Heart right ventricle (tissue), 16 donors: Measurements from ENCODE around the gene F13B. TPM values are rescaled to one million over a fixed set of nuclear protein-coding genes. Genes with fewer than 3 reads are reported as not detected.
"Not testable (repeated sequence)": the region's sequence is repeated elsewhere in the genome, so short reads cannot be mapped to it uniquely, and the experiment has no call there.

Experiments
- ATAC-seq, 8 donors: fragments of 200-7000 bp; cut with Tn5 transposase; one replicate each; pipeline ENCODE4 v1.9.1; 2020; ENCODE audit warnings: mild to moderate bottlenecking in 8 of 8, moderate library complexity in 8 of 8, moderate number of reproducible peaks in 1 of 8
- DNase-seq, 2 donors: peaks; one replicate each; pipeline ENCODE4 v3.0.0-alpha.2; 2020
- H3K27ac ChIP-seq, 10 donors: fragments of 200-600 bp; sonication (generic) in 2 of 10; one replicate each; pipeline versions ENCODE4 v1.5.0 to v1.8.0; 2020 to 2022; ENCODE audit warnings: mild to moderate bottlenecking in 3 of 10
- H3K27me3 ChIP-seq, 7 donors: fragments of 200-600 bp; one replicate each; pipeline ENCODE4 v1.8.0; 2021 to 2022; ENCODE audit warnings: mild to moderate bottlenecking in 2 of 7
- H3K36me3 ChIP-seq, 9 donors: fragments of 200-600 bp; sonication (generic) in 1 of 9; one replicate each; pipeline versions ENCODE4 v1.5.0 to v1.8.0; 2020 to 2022; ENCODE audit warnings: mild to moderate bottlenecking in 2 of 9
- H3K4me1 ChIP-seq, 9 donors: fragments of 200-600 bp; sonication (generic) in 1 of 9; one replicate each; pipeline versions ENCODE4 v1.5.0 to v1.8.0; 2020 to 2022; ENCODE audit warnings: mild to moderate bottlenecking in 4 of 9
- H3K4me3 ChIP-seq, 10 donors: fragments of 200-600 bp; sonication (generic) in 2 of 10; one replicate each; pipeline versions ENCODE4 v1.5.0 to v1.8.0; 2020 to 2022; ENCODE audit warnings: mild to moderate bottlenecking in 7 of 10, moderate library complexity in 2 of 10
- H3K9me3 ChIP-seq, 11 donors: fragments of 200-600 bp in 10 of 11; sonication (generic) in 2 of 11; one replicate each; pipeline versions ENCODE4 v1.5.0 to v1.8.0; 2013 to 2022; ENCODE audit warnings: mild to moderate bottlenecking in 2 of 11, control low read depth in 1 of 11, moderate library complexity in 1 of 11
- WGBS, 2 donors: extraction: QIAGEN DNeasy Blood & Tissue Kit; methylation state at CpG; one replicate each; pipeline ENCODE4 v1.1.7; 2013; ENCODE audit warnings: inconsistent platforms in 1 of 2; 5-methylcytosine and 5-hydroxymethylcytosine counted together
- intact Hi-C, 10 donors: fragments of 100-400 bp; cut with DNase I; formaldehyde crosslinking; loops; one replicate each; pipeline versions ENCODE4 v1.11.1 to v1.14.2; 2022
- polyA plus RNA-seq, 2 donors: library from polyadenylated mRNA; stranded (reverse); fragments of 200-250 nt; gene quantifications; one replicate each; pipeline ENCODE4 v1.2.3, GENCODE V29; 2013
- total RNA-seq, 10 donors: library from RNA; stranded (reverse); fragmentation: NEBNext Ultra II Directional in 3 of 10; extraction: Animal tissue kit (Norgen Biotek cat#: 25700) in 3 of 10; gene quantifications; one replicate each; pipeline versions ENCODE4 v1.2.1 to v1.2.4, GENCODE V29; 2021 to 2023
- TF ChIP-seq, protein P1 (sequence below), 9 donors: fragments of 200-600 bp; sonication (generic) in 2 of 9; IDR thresholded peaks; one replicate each; pipeline versions ENCODE4 v1.5.0 to v1.8.0; 2021 to 2022; ENCODE audit warnings: antibody characterized with exemption in 9 of 9, mild to moderate bottlenecking in 5 of 9, moderate library complexity in 1 of 9
- donor health status: Arrhythmogenic right ventricular cardiomyopathy.
- donor health status: ischemic (EF 13 %, LVEDD 7.1; RV severe dilation, severe dysfunction).
- donor health status: healthy with polysubstance abuse.
- donor health status: DM: no; HTN: yes; CAD: no.
- donor health status: DM: no; HTN: no; CAD: no.
- donor health status: ischemic (EF 25% LVEDD 6.9; RV normal size, moderate dysfunction).
- donor health status: ischemic (EF 25% LVEDD 5.7; RV mildly dilated, moderate dysfunction).
- donor health status: healthy.
- donor health status: DM: yes; HTN: yes; CAD: no.
- donor health status: Ischemic cardiomyopathy.
- donor health status: ischemic (EF 35%, LVEDD 5.7; RV mildly dilated, moderate dysfunction).
- donor health status: nonischemic (EF 11% LVEDD 7.7; RV severe dilation, severe dysfunction).
- donor health status: DM: yes; HTN: yes; CAD: no.
- donor health status: PGD.
- donor health status: ischemic (EF 29% LVEDD 5.4; RV normal size, mild dysfunction).
- donor health status: nonischemic (EF 23%, LVEDD 6.1; RV moderate dilation, normal function).

The F13B gene
- total and polyA plus RNA-seq, 12 donors, result not detected

DNA sequence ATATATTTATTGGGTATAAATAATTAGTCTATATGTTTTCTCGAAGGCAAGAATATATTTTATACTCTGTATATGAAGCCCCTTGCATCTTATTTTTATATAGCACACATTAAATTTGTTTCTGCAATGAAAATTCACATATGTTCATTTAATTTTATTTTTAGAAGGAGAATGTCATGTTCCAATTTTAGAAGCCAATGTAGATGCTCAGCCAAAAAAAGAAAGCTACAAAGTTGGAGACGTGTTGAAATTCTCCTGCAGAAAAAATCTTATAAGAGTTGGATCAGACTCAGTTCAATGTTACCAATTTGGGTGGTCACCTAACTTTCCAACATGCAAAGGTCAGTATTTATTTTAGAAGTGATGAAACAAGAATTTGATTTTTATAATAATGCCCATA is 73.1 kb downstream of the F13B start:
- Histone ChIP-seq H3K4me1 (no peaks in the 10 kb centered on the region), H3K27ac (no peak overlapping the region), H3K9me3 (peaks cover 0 to 2% (median 0%) of the 10 kb centered on the region in 11 donors), H3K36me3 (no peaks in the 10 kb centered on the region), H3K4me3 (no peak overlapping the region), H3K27me3 (no peaks in the 10 kb centered on the region)
- intact Hi-C loops, result no loop called here
- DNase-seq (no peak), ATAC-seq (no peak)
- 44 to 48% methylated on average over 2 of the region's 2 CpGs for WGBS, 2 donors
- TF ChIP-seq, protein P1, sequence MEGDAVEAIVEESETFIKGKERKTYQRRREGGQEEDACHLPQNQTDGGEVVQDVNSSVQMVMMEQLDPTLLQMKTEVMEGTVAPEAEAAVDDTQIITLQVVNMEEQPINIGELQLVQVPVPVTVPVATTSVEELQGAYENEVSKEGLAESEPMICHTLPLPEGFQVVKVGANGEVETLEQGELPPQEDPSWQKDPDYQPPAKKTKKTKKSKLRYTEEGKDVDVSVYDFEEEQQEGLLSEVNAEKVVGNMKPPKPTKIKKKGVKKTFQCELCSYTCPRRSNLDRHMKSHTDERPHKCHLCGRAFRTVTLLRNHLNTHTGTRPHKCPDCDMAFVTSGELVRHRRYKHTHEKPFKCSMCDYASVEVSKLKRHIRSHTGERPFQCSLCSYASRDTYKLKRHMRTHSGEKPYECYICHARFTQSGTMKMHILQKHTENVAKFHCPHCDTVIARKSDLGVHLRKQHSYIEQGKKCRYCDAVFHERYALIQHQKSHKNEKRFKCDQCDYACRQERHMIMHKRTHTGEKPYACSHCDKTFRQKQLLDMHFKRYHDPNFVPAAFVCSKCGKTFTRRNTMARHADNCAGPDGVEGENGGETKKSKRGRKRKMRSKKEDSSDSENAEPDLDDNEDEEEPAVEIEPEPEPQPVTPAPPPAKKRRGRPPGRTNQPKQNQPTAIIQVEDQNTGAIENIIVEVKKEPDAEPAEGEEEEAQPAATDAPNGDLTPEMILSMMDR (IDR thresholded peaks at IDR 0.05), result no peak

DNA sequence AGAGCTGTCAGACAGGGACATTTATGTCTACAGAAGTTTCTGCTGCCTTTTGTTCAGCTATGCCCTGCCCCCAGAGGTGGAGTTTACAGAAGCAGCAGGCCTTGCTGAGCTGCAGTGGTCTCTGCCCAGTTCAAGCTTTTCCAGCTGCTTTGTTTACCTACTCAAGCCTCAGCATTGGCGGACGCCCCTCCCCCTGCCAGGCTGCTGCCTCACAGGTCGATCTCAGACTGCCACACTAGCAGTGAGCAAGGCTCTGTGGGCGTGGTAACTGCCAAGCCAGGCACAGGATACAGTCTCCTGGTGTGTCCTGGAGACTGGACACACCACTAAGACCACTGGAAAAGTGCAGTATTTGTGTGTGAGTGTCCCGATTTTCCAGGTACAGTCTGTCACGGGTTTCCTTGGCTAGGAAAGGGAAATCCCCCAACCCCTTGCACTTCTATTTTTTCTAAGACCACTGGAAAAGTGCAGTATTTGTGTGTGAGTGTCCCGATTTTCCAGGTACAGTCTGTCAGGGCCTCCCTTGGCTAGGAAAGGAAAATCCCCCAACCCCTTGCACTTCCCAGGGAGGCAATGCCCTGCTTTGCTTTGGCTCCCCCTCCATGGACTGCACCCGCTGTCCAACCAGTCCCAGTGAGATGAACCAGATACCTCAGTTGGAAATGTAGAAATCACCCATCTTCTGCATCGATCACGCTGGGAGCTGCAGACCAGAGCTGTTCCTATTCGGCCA is 75.0 kb downstream of the F13B start:
- H3K4me3 ChIP-seq, H3K9me3 ChIP-seq, H3K36me3 ChIP-seq, ATAC-seq, H3K4me1 ChIP-seq, H3K27me3 ChIP-seq, intact Hi-C loops, H3K27ac ChIP-seq, DNase-seq: not testable (repeated sequence)
- 61 to 69% methylated on average over 11 of the region's 11 CpGs for WGBS, 2 donors

Other genes starting within 250 kb of the F13B start
- not detected for gene CFHR1, start 247.5 kb downstream of the F13B start, total RNA-seq
- not detected for gene CFHR1, start 247.5 kb downstream of the F13B start, polyA plus RNA-seq
- gene CFHR4, start 179.2 kb downstream of the F13B start, total RNA-seq, result not detected
- not detected for gene CFHR4, start 179.2 kb downstream of the F13B start, polyA plus RNA-seq
- not detected for gene CFHR2, start 123.5 kb downstream of the F13B start, total RNA-seq
- gene CFHR2, start 123.5 kb downstream of the F13B start, polyA plus RNA-seq, result not detected
- gene CFHR5, start 89.7 kb downstream of the F13B start, total RNA-seq, result not detected
- gene CFHR5, start 89.7 kb downstream of the F13B start, polyA plus RNA-seq, result not detected
- gene ASPM, start 79.4 kb upstream of the F13B start, total RNA-seq, result 1 to 10 TPM in 2 of 10 donors, under 1 TPM in 8; 0.12 to 4.0 (median 0.41) TPM
- gene ASPM, start 79.4 kb upstream of the F13B start, polyA plus RNA-seq, result under 1 TPM; 0.04 to 0.22 TPM
- gene ZBTB41, start 134.0 kb upstream of the F13B start, total RNA-seq, result 10 to 100 TPM in 5 of 10 donors, 1 to 10 TPM in 5; 6.9 to 11.5 (median 10.2) TPM
- gene ZBTB41, start 134.0 kb upstream of the F13B start, polyA plus RNA-seq, result 1 to 10 TPM; 1.8 to 2.6 TPM
- 1 to 10 TPM in 1 of 10 donors, under 1 TPM in 8, not detected in 1; 0.10 to 1.5 (median 0.42) TPM for gene CRB1, start 201.0 kb upstream of the F13B start, total RNA-seq
- gene CRB1, start 201.0 kb upstream of the F13B start, polyA plus RNA-seq, result under 1 TPM in 1 of 2 donors, not detected in 1; 0.04 TPM